HepG2 (cell line): Measurements from ENCODE around the gene FAM81A.
"Not testable (repeated sequence)": the region's sequence is repeated elsewhere in the genome, so short reads cannot be mapped to it uniquely, and the experiment has no call there.

Source experiments
- ATM ChIP-seq: fragments of 450-650 bp; IDR thresholded peaks from 2 replicates; pipeline ENCODE4 v1.7.1; 2017; ENCODE audit warnings: mild to moderate bottlenecking, borderline replicate concordance
- EP300 ChIP-seq, 3 experiments: sonication (generic) in 1 of 3; formaldehyde crosslinking in 1 of 3; IDR thresholded peaks; 2 replicates each; pipeline versions ENCODE4 v1.5.1 to v1.6.1; 2011 to 2020; ENCODE audit warnings: low read depth in 2 of 3, low read length in 2 of 3, borderline replicate concordance in 1 of 3, improper control_type of control experiment in 1 of 3, mild to moderate bottlenecking in 1 of 3, missing genetic modification reagents in 1 of 3, moderate library complexity in 1 of 3
- EZH2 ChIP-seq: conservative IDR thresholded peaks from 2 replicates; pipeline ENCODE4 v1.6.1; 2012; ENCODE audit warnings: mild to moderate bottlenecking, low read depth, low read length, moderate library complexity
- PTBP1 ChIP-seq: fragments of 200-400 bp; formaldehyde crosslinking; IDR thresholded peaks from 2 replicates; pipeline ENCODE4 v1.6.1; 2018; ENCODE audit warnings: low read length, low read depth; ENCODE audit not compliant: poor library complexity, severe bottlenecking
- RCOR2 ChIP-seq: IDR thresholded peaks from 2 replicates; pipeline ENCODE4 v1.6.1; 2016; ENCODE audit warnings: missing biosample characterization, missing genetic modification reagents
- SP2 ChIP-seq: sonication (generic); formaldehyde crosslinking; IDR thresholded peaks from 2 replicates; pipeline ENCODE4 v1.5.1; 2020; ENCODE audit warnings: mild to moderate bottlenecking, missing genetic modification reagents
- TFE3 ChIP-seq: IDR thresholded peaks from 2 replicates; pipeline ENCODE4 v1.6.1; 2016
- ZNF660 ChIP-seq: sonication (generic); formaldehyde crosslinking; IDR thresholded peaks from 2 replicates; pipeline ENCODE4 v1.5.1; 2020; ENCODE audit warnings: mild to moderate bottlenecking, low read depth, missing genetic modification reagents, borderline replicate concordance
- ZNF800 ChIP-seq: sonication (generic); formaldehyde crosslinking; IDR thresholded peaks from 2 replicates; pipeline ENCODE4 v1.4.0; 2020; ENCODE audit warnings: missing genetic modification reagents

GRCh38 chr15:59475161-59475560 lies 37.2 kb downstream of the FAM81A start:
- TF ChIP-seq SP2; TFE3 (CRISPR knock-in tag); ATM; EZH2; ZNF660 (CRISPR knock-in tag); PTBP1; EP300 (IDR thresholded peaks at IDR 0.05; ENCODE audit: low read depth in 2 of 2, low read length in 2 of 2); EP300 (CRISPR knock-in tag; IDR thresholded peaks at IDR 0.05; ENCODE audit: borderline replicate concordance); ZNF800 (CRISPR knock-in tag); RCOR2 (CRISPR knock-in tag): not testable (repeated sequence)
